Esophagus squamous epithelium (tissue), 4 donors: ENCODE data around the gene MNX1.

ENCODE experiments used
- POLR2A ChIP-seq, 4 donors: fragments of 450-650 bp; IDR thresholded peaks; one replicate each; pipeline ENCODE4 v1.6.1; 2017; ENCODE audit warnings: antibody characterized with exemption in 4 of 4, mild to moderate bottlenecking in 4 of 4, moderate library complexity in 3 of 4
- TF ChIP-seq, protein P1 (sequence below), 6 experiments: fragments of 450-650 bp in 4 of 6; fragments of 200-600 bp in 2 of 6; sonication (generic) in 2 of 6; IDR thresholded peaks; one replicate each; pipeline ENCODE4 v1.5.1; 2016 to 2019; ENCODE audit warnings: antibody characterized with exemption in 6 of 6, mild to moderate bottlenecking in 4 of 6, moderate library complexity in 4 of 6

DNA sequence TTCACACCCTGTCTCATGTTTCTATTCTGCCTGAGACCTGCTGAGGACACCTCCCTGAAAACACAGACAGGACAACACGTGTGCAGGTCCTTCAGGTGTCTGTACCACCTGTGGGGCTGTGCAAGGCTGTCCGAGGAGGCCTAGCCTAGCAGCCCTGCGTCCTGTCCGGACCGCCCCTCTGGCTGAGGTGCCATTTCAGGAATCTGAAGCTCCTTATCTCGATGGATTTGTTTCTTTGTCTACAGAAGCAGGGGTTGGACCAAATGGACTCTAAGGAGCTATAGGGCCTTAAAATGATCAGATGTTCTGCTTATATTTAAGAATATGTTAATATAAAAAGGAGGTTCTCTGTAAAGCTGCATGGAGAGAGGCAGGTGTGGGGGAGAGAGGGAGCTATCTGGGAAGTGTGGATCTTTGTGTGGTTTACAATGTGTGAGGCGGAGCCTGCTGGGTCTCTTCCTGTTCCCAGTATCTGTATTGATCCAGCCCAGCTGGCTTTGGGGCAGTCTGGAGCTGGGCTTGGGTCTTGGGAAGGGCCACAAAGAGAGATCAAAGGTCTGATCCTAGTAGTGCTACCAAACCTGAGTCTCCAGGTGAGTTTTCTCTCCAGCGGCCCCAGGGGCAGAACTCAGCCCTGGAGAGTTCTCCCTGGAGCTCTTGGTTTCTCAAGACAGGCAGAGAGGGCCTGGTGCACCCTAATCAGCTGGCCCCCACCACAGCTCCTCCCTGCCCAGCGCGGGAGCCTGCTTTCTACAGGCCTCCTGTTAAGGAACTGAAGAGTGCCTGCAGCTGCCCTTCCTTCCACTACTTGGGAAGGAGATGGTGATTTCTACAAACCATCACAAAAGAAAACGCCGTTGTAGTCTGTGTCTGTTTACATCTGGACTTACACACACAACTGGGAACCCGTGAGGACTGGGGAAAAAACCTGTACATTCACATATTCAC, 3.4 kb upstream of the MNX1 start:
- TF ChIP-seq, protein P1, sequence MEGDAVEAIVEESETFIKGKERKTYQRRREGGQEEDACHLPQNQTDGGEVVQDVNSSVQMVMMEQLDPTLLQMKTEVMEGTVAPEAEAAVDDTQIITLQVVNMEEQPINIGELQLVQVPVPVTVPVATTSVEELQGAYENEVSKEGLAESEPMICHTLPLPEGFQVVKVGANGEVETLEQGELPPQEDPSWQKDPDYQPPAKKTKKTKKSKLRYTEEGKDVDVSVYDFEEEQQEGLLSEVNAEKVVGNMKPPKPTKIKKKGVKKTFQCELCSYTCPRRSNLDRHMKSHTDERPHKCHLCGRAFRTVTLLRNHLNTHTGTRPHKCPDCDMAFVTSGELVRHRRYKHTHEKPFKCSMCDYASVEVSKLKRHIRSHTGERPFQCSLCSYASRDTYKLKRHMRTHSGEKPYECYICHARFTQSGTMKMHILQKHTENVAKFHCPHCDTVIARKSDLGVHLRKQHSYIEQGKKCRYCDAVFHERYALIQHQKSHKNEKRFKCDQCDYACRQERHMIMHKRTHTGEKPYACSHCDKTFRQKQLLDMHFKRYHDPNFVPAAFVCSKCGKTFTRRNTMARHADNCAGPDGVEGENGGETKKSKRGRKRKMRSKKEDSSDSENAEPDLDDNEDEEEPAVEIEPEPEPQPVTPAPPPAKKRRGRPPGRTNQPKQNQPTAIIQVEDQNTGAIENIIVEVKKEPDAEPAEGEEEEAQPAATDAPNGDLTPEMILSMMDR (IDR thresholded peaks at IDR 0.05), result no peak
- TF ChIP-seq POLR2A (IDR thresholded peaks at IDR 0.05), result no peak
